ENCODE data around the gene STAT3.
"Not testable (repeated sequence)": the region's sequence is repeated elsewhere in the genome, so short reads cannot be mapped to it uniquely, and the experiment has no call there.

The STAT3 gene

GRCh38 chr17:42380935-42381334 is 7.3 kb downstream of the STAT3 start:
- no peak for DNase-seq (ENCODE audit: low read depth)
- no peak overlapping the region for H3K4me3 ChIP-seq (ENCODE audit: control insufficient read depth, low read depth, low read length)
- no peak for TF ChIP-seq CTCF (IDR thresholded peaks at IDR 0.05; ENCODE audit: control insufficient read depth, insufficient read depth, low read depth, low read length, missing control alignments)

DNA sequence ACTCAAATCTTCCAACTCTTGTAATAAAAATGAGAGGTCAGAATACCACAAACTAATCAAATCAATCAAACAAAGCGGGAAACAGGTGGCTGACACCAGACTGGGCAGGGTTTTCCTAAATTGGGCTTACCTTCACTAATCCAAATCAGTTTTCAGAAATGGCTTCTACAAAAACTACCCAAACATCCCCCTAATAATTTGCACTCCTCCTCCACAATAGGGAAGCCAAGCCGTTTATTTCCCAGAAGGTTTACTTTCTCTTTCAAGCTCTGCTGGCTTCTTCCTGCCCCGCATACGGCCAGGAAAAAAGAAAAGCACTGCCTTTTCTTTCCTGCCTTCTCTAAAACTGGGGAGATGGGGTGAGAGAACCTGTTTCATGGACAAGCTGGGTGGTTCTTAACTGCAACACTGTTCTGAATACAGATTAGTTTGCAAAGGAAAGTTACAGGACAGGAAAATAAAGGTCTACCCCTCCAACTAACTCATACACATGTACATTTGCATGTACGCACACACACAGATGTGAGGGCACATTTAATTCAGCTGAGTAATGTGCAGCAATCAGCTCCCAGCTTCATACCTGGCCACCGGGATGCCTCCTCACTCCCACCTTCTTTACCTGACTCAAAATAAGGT is 9.2 kb downstream of the STAT3 start:
- no peak for TF ChIP-seq CTCF (IDR thresholded peaks at IDR 0.05; ENCODE audit: control insufficient read depth, insufficient read depth, low read depth, low read length, missing control alignments)
- peak overlapping the region; percentile 26 for H3K4me3 ChIP-seq (ENCODE audit: control insufficient read depth, low read depth, low read length)
- DNase-seq (ENCODE audit: low read depth) = no peak

DNA sequence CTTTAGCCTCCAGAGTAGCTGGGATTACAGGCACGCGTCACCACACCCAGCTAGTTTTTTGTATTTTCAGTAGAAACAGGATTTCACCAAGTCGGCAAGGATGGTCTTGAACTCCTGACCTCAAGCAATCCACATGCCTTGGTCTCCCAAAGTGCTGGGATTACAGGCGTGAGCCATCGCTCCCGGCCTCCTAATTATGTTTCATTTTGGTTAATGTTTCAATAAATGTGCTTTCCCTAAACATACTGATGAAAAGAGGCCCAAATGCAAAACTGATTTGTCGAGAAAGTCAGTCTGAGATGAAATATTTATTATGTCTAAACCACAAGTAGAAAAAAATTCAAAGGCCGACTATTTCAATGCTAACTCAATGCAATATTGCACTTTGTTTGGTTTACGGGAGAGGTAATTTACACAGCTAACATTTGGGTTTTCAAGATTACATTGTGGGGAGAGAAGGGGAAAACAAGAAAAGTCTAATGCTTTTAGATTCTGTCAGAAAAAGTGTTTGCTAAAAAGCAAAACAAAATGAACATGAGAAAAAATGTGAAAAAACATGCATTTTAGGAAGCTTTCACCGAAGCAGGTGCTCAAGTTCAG is 9.8 kb downstream of the STAT3 start:
- TF ChIP-seq CTCF (IDR thresholded peaks at IDR 0.05; ENCODE audit: control insufficient read depth, insufficient read depth, low read depth, low read length, missing control alignments) = no peak
- DNase-seq (ENCODE audit: low read depth) = no peak
- peak overlapping the region; percentile 26 for H3K4me3 ChIP-seq (ENCODE audit: control insufficient read depth, low read depth, low read length)

GRCh38 chr17:42373896-42374295 is 14.3 kb downstream of the STAT3 start:
- DNase-seq (ENCODE audit: low read depth) = no peak
- no peak overlapping the region for H3K4me3 ChIP-seq (ENCODE audit: control insufficient read depth, low read depth, low read length)
- no peak for TF ChIP-seq CTCF (IDR thresholded peaks at IDR 0.05; ENCODE audit: control insufficient read depth, insufficient read depth, low read depth, low read length, missing control alignments)

GRCh38 chr17:42372142-42372541 is 16.1 kb downstream of the STAT3 start:
- DNase-seq (ENCODE audit: low read depth) = no peak
- TF ChIP-seq CTCF (IDR thresholded peaks at IDR 0.05; ENCODE audit: control insufficient read depth, insufficient read depth, low read depth, low read length, missing control alignments) = no peak
- no peak overlapping the region for H3K4me3 ChIP-seq (ENCODE audit: control insufficient read depth, low read depth, low read length)

GRCh38 chr17:42368797-42369561 is 19.3 kb downstream of the STAT3 start:
- H3K4me3 ChIP-seq (ENCODE audit: control insufficient read depth, low read depth, low read length); DNase-seq (ENCODE audit: low read depth): not testable (repeated sequence)

- DNase-seq (ENCODE audit: low read depth); H3K4me3 ChIP-seq (ENCODE audit: control insufficient read depth, low read depth, low read length): not testable (repeated sequence)
Observed at GRCh38 chr17:42368310-42368709, 19.9 kb downstream of the STAT3 start.

GRCh38 chr17:42366176-42367023 is 21.8 kb downstream of the STAT3 start:
- not testable (repeated sequence) for H3K4me3 ChIP-seq (ENCODE audit: control insufficient read depth, low read depth, low read length); DNase-seq (ENCODE audit: low read depth)

Data from AG09309 (cell line).